ENCODE results near the gene CYCS.
"Not testable (repeated sequence)": the region's sequence is repeated elsewhere in the genome, so short reads cannot be mapped to it uniquely, and the experiment has no call there.

CYCS gene

DNA sequence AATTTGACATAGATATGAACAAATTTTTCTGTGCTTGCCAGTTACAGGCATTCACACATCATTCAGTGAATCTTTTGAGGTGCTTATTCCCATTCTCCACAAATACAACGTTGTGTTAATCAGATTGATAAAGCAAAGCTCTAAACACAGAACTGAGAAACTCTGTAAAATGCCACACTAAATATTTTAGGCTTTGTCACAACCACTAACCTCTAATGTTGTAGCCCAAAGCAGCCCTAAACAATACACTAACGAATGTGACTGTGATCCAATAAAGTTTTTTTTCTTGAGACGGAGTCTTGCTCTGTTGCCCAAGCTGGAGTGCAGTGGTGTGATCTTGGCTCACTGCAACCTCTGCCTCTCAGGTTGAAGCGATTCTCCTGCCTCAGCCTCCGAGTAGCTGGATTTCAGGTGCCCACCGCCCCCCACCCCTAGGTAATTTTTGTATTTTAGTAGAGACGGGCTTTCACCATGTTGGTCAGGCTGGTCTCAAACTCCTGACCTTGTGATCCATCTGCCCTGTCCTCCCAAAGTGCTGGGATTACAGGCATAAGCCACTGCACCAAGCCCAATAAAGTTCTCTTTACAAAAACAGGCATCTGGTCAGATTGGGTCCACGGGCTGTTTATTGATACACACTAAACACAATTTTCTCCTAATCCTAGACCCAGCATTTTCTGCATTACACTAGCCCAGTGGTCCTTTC lies 6.9 kb downstream of the CYCS start:
- no peak for DNase-seq

DNA sequence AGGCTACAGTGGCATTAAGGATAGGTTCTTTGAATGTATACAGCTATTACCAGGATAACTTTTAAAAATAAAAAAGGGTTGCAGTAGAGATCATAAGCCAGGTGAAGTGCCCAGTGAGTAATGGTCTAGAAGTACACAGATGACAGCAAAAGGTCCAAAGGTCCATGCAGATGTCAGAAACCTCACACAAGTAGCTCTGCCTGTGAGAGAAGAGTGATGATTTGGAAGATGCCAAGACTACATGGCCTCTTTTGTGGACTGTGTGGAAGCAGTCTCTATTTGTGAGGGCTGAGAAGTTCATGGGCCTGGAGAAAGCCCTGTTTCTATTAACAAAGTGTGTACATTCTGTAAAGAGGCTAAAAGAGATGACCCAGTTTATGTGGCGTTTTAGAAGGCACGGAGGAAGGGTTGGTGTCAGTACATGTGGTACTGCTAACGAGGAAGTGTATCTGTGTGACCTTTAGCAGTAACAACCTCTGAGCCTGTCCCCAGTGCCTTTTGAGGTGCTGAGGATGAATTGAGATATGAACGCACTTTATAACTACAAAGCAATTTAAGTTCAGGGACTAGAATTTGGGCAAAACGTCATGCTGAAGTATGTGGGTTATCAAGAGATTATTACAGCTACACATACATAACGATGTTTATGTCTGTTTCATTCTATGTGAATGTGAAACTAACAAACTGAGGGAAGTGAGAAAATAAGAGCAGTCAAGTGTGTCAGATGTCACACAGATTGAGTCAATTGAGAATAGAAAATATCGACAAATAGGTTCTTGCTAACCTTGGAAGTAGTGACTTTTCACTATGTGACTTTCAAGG lies 7.6 kb downstream of the CYCS start:
- no peak for DNase-seq

DNA sequence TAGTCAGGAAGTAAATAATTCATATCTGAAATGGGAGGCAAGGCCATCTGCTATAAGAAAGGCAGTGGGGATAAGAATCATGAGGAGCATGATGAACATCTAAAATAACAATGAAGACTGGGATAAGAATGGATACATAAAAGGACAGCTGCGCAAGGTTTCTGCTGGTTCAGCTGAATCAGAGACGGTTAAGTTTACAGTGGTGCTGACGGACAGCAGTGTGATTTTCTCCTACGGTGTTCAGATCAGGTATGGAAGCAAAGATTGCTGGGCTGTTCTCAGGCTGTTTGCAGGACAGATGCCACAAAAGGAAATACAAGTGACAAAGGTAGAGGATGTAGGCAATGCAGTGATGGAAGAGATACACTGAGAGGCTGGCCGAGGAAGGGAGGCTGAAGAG lies 8.4 kb downstream of the CYCS start:
- DNase-seq = no peak

DNA sequence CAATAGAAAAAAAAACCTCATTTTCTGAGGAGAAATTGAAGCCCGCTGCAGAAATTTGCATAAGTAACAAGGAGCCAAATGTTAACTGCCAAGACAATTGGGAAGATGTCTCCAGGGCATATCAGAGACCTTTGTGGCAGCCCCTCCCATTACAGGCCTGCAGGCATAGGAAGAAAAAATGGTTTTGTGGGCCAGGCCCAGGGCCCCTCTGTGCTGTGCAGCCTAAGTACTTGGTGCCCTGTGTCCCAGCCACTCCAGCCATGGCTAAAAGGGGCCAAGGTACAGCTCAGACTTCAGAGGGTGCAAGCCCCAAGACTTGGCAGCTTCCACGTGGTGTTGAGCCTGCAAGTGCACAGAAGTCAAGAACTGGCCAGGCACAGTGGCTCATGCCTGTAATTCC lies 14.5 kb downstream of the CYCS start:
- not testable (repeated sequence) for DNase-seq

DNA sequence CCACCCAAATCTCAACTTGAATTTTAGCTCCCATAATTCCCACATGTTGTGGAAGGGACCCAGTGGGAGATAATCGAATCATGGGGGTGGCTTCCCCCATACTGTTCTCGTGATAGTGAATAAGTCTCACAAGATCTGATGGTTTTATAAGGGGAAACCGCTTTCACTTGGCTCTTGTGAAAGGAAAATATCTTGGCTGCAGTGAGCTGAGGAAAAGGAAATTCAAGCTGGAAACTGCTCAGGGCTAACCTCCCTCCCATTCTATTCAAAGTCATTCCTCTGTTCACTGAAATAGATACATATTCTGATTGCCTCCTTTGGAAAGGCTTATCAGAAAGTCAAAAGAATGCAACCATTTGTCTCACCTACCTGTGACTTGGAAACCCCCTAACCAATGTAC lies 15.8 kb downstream of the CYCS start:
- no peak for DNase-seq

DNA sequence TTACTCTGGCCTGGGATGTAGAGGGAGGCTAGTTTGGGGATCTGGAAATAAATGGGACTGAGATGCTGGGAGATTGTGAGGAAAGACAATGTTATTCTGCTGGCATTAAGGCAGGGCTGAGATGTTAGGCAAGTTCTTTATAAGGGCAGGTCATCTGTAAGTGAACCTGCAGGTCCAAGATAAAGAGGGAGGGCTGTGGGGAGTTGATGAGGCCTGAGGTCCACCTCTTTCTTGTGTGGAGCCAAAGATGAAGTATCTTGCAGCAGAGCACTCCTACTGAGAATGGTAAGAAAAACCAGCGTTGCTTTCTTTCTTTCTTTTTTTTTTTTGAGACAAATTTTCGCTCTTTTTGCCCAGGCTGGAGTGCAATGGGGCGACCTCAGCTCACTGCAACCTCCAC lies 19.1 kb downstream of the CYCS start:
- no peak for DNase-seq

DNA sequence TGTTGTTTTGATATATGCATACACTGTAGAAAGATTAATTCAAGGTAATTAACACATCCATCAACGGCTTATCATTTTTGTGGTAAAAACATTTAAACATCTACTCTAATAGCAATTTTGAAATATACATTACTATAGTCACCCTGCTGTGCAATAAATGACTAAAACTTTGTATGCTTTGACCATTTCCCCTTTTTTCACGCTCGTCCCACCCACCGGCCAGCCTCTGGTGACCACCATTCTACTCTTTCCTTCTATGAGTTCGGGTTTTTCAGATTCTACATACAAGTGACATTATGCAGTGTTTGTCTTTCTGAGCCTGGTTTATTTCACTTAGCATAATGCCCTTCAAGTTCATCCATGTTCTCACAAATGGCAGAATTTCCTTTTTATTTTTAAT lies 21.3 kb downstream of the CYCS start:
- DNase-seq = no peak

DNA sequence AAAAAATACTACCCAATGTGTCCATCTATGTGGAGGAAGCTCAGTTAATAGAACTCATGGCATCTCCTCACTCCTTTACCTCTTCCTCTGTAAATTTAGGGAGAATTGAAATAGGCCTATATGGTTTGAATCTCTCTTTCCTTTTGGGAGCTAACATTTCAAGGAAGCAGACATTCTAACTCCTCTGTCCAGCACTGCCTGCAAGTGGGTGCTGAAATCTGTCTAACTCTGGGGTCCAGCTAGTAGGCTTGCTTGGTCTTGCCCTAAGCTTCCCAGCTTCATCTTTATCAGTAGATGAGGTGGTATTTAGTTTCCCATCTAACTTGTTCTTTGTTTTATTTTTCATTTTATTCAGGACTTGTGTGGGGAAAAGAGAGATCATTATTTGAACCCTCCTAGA lies 23.2 kb downstream of the CYCS start:
- DNase-seq = no peak

DNA sequence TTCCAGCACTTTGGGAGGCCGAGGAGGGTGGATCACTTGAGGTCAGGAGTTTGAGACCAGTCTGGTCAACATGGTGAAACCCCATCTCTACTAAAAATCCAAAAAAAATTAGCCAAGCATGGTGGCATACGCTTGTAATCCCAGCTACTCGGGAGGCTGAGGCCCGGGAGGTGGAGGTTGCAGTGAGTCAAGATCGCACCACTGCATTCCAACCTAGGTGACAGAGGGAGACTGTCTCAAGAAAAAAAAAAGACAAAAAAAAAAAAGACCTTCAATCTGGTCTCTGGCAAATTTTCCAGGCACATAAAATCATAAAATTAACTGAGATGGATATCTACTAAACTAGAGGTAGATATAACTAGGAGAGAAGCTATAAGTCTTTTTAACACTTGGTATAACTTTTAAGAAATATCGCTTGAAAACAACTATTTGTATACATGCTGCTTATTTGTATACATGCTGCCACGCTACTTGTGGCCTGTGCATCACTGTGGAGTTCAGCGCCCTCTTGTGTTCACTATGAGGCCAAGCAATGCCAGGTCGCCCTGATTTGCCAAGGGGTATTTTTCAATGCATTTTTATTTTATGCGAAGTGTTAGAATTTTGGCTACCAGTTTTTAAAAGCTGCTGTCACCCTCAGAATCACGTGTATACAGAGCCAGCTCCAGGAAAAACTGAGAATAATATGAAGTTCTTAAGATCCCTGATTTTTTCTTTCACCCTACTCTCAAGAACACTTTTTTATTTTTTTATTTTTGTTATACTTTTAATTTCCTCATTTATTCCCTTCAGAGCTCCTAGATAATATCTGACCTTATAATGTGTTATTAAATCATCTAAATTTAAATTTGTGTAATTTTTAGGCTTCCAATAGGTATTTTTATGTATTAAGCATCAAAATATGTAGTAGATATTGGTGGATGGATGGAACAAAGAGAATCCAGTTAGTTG lies 26.7 kb downstream of the CYCS start:
- peak in 1 of 2 experiments; percentile 56 for DNase-seq

DNA sequence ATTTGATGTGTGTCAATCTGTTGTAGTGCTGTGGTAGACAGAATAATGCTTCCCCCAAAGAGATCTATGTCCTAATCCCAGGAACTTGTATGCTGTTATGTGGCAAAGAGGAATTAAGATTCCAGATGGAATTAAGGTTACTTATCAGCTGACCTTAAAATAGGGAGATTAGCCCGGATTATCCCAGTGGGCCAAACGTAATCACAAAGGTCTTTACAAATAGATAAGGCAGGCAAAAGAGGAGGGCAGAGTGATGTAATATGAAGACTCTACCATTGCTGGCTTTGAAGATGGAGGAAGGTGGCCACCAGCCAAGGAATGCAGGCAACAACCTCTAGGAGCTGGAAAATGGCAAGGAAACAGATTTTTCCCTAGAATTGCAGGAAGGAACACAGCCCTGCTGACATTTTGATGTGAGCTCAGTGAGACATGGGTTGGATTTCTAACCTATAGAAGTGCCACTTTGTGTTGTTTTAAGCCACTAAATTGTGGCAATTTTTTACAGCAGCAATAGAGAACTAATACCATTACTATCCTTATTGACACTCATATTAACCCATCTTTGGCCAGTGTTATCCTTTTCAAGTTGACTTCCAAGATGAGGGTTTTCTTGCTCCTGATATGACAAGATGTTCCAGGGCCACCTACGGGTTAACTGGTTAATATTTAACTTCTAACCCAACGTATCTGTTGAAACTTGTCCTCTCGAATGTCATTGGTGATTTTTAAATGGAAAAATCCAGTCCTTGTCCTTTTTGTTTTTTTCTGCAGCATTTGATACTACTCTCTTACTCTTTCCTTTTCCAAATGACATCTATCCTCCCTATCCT lies 29.3 kb downstream of the CYCS start:
- peak in 1 of 2 experiments; percentile 15 for DNase-seq

DNA sequence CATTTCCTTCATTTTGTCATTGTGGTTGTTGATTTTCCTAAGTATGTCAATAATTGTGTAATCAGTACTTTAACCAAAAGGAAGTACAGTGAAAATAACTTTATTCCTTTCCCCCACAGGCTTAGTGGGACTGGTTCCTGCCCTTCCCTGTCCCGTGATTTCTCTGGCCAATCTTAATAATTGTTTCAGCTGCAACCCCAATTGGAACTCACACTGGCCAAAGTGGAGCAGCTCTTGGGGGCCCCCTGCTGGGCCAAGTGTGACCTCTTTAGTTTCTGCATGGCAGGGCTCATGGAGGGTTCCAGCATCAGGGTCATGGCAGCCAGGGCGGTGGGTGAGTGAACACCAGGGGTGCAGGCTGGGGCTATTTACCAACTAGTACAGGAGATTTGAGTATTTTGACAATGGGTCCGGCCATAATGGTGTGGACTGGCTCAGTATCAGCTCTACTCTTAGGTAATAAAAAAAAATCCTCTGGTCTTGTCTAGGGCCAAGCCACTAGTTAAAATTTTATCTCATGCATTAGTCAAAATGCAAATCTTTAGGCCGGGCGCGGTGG lies 31.7 kb downstream of the CYCS start:
- peak; percentile 63 to 79 for DNase-seq

DNA sequence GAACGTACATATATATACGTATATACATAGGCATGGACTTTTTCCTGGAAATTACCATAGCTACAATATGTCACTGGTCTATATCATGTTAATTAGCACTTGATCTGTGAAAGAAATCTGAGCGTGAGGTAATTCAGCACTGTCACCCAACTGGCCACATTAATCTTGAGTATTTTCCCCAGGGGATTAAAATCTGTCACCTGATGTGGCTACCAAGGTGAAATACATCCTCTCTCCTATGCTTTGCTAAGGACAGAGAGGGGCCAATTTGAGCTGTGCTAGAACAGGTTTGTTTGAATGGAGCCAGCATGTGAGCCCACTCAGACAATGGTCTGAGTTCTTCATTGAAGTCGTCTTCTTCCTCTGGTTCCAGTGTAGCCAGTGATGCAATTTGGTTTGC lies 33.3 kb downstream of the CYCS start:
- peak; percentile 81 to 95 for DNase-seq

DNA sequence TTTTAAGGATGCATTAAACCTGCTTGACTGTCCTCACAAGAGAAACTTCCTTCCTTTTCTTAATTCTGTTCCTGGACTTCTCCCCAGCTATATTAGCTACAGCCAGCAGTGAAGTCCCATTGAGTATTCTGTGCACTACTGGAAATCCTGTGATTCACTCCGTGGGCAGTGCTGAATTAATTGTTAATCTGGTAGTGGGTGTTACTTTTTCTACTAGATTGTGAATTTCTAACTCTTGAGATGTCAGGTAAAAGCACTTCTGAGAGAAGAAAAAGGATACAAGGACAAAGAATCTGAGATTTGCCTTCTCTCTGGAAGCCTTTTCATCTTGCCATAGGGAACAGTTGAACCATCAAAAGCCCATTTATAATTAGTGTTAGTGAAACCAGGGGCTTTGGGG lies 33.9 kb downstream of the CYCS start:
- peak in 1 of 2 experiments; percentile 30 for DNase-seq

DNA sequence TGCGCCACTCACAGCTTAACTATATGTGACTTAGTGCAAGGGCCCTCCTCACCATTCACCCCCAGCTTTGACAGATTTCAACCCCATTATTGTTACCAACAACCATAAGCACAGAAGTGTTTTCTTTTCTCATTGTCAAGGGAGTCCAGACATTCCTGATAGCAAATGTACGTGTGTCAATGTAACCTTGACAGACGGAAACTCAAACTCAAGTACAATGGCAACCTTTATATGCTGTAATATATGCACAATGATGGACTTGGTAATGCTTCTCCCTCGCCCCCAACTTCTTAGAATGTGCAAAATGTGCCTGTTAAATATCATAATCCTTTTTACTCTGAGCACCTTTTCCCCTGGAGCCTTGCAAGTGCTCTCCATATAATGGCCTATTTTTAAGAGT lies 34.7 kb downstream of the CYCS start:
- DNase-seq = no peak

DNA sequence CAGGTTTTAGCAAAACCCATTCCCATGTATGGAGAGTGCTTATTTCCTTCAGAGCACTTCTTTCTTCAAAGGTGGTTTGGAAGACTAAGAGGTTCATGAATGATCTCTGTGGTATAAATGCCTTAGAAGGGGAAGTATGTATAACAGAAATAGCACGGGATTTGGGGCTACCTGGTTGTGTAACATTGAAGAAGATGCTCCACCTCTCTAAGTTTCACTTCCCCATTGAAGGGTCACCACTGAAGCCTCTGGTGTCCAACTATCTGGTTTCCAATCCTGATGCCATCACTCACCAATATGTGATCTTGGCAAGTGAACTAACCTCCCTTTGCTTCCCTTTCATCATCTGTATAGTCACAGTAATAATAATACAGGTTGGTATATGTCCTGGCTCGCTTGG lies 37.2 kb downstream of the CYCS start:
- no peak for DNase-seq

DNA sequence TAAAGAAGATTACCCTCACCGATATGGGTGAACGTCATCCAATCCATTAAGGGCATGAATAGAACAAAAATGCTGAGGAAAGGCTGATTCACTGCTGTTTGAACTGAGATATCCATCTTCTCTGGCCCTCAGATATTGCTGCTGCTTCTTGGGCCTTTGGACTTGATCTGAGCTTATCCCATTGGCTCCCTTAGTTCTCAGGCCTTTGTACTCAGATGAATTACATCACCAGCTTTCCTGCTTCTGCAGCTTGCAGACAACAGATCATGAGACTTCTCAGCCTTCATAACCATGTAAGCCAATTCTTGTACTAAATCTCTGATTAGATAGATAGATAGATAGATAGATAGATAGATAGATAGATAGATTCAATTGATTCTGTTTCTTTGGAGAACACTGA lies 40.2 kb downstream of the CYCS start:
- DNase-seq = no peak

DNA sequence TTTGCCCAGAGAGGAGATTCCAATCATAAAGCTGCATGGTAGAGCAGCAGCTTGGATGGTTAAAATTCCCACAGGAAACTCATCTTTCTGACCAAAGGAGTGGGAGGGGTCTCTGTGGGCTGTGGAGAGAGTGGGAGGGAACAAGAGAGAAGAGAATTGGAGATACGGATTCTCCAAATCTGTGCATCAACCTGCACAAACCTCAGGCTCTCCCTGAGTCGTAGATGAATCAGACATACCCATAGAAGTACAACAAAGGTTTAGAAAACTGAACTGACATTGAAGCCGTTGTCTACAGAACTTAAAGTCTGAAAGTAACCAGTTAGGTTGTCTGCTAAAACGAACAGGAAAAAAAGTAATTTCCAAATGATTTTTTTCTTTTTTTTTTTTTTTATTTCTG lies 41.9 kb downstream of the CYCS start:
- DNase-seq = no peak

DNA sequence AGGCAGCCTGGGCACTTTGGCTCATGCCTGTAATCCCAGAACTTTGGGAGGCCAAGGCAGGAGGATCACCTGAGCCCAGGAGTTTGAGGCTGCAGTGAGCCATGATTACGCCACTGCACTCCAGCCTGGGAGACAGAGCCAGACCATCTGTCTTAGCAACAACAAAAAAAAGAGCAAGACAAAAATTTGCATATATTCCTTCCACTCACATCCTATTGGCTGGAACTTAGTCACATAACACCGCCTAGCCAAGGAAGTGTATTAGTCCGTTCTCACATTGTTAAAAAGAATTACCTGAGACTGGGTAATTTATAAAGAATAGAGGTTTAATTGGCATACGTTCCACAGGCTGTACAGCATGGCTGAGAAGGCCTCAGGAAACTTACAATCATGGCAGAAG lies 43.0 kb downstream of the CYCS start:
- DNase-seq = not testable (repeated sequence)

DNA sequence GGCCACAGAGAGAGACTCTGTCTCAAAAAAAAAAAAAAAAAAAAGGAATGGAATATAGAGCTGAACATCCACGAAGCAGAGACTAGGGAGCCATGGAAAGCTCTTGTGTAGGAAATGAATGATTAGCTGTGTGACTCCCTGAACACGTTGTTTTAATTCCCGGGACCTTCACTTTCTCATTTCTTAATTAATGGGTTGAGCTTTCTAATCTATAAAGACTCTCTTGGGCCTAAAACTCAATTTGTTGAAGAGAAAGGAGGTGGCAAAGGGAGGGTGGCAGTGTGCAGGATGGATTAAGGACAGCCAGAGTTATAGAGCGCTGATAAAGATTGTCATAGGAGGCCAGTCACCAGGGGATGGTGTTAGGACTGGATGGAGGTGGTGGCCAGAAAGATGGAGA lies 48.0 kb downstream of the CYCS start:
- DNase-seq = no peak

DNA sequence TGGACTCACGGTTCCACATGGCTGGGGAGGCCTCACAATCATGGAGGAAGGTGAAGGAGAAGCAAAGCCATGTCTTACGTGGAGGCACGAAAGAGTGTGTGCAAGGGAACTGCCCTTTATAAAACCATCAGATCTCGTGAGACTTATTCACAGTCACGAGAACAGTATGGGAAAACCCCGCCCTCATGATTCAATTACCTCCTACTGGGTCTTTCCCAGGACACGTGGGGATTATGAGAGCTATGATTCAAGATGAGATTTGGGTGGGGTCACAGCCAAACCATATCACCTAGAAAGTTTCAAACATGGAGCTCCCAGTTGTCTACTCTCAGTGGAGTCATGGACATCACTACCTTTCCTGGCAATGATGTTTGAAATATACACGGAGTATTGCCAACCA lies 49.6 kb downstream of the CYCS start:
- DNase-seq = no peak

DNA sequence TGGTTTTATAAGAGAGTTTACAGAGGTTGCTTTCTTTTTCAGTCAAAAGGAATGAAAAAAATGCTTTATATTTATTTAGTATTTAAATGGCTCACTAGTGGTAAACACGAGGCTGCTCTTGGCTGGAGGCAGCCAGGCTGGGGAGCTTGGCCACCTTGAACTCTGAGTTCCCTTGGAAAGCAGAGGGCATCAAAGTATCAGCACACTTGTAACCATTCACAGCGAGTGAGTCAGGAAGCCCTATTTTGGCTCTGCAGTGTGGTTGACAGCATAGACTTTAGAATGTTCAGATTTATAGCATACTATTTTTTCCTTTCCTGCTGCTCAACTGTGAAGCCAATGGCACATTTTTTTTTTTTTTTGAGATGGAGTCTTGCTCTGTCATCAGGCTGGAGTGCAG lies 51.6 kb downstream of the CYCS start:
- no peak for DNase-seq
